Measurements from ENCODE around the gene LSP1. TPM values are rescaled to one million over a fixed set of nuclear protein-coding genes. Genes with fewer than 3 reads are reported as not detected.
A peak's percentile ranks its signal among the peaks of the same experiment; 100 is the strongest.

Gene LSP1
- total and polyA plus RNA-seq, 8 donors: 2.4 to 26.8 (median 9.9) TPM

DNA sequence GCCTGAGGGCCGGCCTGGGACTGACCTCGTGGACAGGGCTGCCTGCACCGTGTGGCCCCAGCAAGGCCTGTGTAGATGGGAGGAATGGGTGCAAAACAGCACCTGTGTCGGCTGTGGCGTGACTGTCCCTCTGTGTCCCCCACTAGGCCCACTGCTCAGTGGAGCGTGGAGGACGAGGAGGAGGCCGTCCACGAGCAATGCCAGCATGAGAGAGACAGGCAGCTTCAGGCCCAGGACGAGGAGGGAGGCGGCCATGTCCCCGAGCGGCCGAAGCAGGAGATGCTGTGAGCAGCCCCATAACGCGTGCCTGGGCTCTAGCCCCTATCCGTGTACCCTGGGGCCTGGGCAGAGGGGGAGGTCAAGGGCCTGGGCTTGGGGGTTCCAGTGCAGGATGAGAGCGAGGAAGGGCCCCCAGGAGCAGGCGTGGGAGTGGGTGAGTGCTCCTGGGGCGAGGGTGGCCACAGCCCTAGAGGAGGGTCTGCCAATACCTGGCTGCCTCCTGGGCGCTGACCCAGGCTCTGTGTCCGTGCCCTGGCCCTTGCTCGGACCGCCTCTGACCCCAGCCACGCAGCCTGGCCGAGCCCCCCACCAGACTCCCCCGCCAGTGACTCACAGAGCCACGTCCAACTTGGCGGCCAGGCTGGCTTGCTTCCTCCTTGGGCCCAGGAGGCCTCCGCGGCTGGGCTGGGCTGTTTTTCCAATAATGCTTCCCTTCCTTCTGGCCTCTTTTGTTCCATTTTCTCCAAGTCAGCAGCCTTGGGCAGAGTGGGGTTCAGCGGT is 27.2 kb downstream of the LSP1 start:
- intact Hi-C loops (cut with DNase I): loop anchor here in 1 of 3 donors (5.0 kb wide), 1 partner anchor 272 kb away; no protein-coding TSS in a partner anchor
- no peaks in the 10 kb centered on the region for H3K36me3 ChIP-seq
- FAIRE-seq (no peak), DNase-seq (peak in 5 of 6 donors; percentile 8 to 74 (median 42)), ATAC-seq (peak in 2 of 4 donors; percentile 9 to 21)
- TF ChIP-seq, protein P1, sequence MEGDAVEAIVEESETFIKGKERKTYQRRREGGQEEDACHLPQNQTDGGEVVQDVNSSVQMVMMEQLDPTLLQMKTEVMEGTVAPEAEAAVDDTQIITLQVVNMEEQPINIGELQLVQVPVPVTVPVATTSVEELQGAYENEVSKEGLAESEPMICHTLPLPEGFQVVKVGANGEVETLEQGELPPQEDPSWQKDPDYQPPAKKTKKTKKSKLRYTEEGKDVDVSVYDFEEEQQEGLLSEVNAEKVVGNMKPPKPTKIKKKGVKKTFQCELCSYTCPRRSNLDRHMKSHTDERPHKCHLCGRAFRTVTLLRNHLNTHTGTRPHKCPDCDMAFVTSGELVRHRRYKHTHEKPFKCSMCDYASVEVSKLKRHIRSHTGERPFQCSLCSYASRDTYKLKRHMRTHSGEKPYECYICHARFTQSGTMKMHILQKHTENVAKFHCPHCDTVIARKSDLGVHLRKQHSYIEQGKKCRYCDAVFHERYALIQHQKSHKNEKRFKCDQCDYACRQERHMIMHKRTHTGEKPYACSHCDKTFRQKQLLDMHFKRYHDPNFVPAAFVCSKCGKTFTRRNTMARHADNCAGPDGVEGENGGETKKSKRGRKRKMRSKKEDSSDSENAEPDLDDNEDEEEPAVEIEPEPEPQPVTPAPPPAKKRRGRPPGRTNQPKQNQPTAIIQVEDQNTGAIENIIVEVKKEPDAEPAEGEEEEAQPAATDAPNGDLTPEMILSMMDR (IDR thresholded peaks at IDR 0.05): no peak
- no peaks in the 10 kb centered on the region for H3K27me3 ChIP-seq
- no peak overlapping the region for H3K4me3 ChIP-seq
- 85 to 92% methylated on average over 25 to 32 of the region's 32 CpGs for WGBS, 2 donors
- H3K27ac ChIP-seq: peak overlapping the region in 2 of 4 donors; percentile 5 to 30
- no peaks in the 10 kb centered on the region for H3K9me3 ChIP-seq
- H3K4me1 ChIP-seq: no peaks in the 10 kb centered on the region

- TF ChIP-seq, protein P1 (IDR thresholded peaks at IDR 0.05): no peak
- FAIRE-seq: no peak
- Histone ChIP-seq H3K27me3 (no peaks in the 10 kb centered on the region), H3K9me3 (no peaks in the 10 kb centered on the region), H3K4me1 (no peaks in the 10 kb centered on the region), H3K4me3 (no peak overlapping the region), H3K36me3 (no peaks in the 10 kb centered on the region), H3K27ac (peak overlapping the region in 2 of 4 donors; percentile 5 to 30)
- WGBS, 2 donors: 75 to 76% methylated on average over 9 of the region's 9 CpGs
- DNase-seq: peak in 1 of 6 donors; percentile 56
- intact Hi-C loops (cut with DNase I): loop anchor here in 1 of 3 donors (5.0 kb wide), 1 partner anchor 271 kb away; no protein-coding TSS in a partner anchor
- ATAC-seq: no peak
Measured at GRCh38 chr11:1880746-1881441, 28.0 kb downstream of the LSP1 start.

DNA sequence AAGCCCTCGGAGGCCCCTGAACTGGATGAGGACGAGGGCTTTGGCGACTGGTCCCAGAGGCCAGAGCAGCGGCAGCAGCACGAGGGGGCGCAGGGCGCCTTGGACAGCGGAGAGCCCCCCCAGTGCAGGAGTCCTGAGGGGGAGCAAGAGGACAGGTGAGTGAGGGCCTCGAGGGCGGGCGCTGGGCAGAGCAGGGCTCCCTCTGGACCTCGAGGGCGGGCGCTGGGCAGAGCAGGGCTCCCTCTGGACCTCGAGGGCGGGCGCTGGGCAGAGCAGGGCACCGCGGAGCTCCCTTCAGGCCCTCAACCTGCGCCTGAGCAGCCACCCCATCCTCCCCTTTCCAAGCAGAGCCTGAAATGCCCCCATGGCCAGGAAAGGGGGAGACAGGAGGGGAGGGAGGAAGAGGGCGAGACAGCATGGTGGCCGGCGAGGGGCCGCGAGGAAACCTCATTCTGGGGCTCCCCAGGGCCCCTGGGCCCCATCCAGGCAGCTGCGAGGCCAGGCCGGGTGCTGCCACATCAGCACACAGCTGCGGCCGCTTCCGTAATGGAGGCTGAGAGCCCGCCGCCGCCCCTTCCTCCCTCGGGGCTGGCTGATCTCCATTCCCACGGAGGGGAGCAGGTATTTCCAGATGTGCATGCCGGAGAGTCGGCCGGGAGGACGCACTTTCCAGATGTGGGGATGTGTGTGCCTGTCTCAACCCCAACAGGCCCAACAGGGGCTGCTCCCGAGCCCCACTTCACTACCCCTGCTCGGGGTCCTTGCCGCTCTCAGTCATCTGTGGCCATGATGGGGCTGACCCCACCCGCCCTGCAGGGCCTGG is 28.8 kb downstream of the LSP1 start:
- TF ChIP-seq, protein P1 (IDR thresholded peaks at IDR 0.05): no peak
- ATAC-seq: peak in 2 of 4 donors; percentile 7 to 12
- 67 to 78% methylated on average over 38 to 43 of the region's 43 CpGs for WGBS, 2 donors
- H3K27me3 ChIP-seq: no peaks in the 10 kb centered on the region
- FAIRE-seq: no peak
- peak in 3 of 6 donors; percentile 32 to 73 (median 56) for DNase-seq
- H3K27ac ChIP-seq: no peak overlapping the region
- no peaks in the 10 kb centered on the region for H3K4me1 ChIP-seq
- no peak overlapping the region for H3K4me3 ChIP-seq
- H3K9me3 ChIP-seq: no peaks in the 10 kb centered on the region
- no peaks in the 10 kb centered on the region for H3K36me3 ChIP-seq
- intact Hi-C loops (cut with DNase I): loop anchor here in 1 of 3 donors (5.0 kb wide), 1 partner anchor 271 kb away; no protein-coding TSS in a partner anchor

DNA sequence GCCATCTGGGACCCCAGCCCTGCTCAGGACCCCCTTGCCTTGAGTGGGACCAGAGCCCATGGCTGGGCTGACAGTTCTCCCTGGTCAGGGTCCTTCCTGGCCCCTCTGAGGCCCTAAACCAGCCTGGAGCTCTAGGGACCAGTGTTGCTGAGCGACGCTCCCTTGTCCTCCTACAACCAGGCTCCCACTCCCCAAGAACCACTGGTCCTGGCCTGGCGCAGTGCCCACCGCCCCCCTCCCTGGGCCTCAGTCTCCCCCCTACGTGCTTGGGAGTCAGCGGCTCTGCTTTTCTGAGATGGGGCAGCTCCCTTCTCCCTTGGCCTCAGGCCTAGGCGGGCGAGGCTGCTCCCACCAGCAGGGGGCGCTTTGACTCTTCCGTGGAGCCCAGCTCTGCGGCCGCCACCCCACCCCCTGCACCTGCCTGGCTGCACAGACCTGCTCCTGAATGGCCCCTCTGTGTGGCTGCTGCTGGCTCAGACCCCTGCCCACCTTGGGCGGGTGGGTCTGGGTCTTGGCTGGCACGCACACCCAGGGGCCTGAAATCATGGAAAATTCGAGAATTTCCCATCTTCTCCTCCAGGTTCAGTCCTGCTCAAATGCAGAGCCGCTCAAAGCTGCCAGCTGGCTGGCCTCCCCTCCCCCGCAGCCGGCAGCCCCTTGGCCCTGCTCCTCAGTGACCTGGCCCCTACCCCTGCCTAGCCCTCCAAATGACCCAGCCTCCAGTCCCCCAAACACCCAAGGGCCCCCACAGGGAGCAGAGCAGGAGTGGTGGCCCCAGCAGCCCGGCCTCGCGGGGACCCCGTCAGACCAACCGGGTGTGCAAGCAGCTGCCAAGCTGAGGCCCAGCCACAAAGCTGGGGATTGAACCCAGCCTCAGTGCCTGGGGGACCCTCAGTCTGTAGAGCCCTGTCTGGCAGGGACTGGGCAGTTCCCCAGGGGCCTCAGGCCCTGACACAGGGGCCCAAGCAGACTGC is 29.7 kb downstream of the LSP1 start:
- no peak overlapping the region for H3K4me3 ChIP-seq
- DNase-seq (peak; percentile 74 to 99 (median 88)), FAIRE-seq (no peak), ATAC-seq (peak; percentile 89 to 95 (median 93))
- intact Hi-C loops (cut with DNase I): loop anchor here in 1 of 3 donors (5.0 kb wide), 1 partner anchor 270 kb away; no protein-coding TSS in a partner anchor
- TF ChIP-seq, protein P1 (IDR thresholded peaks at IDR 0.05): peak; percentile 76 to 94 (median 91)
- WGBS, 2 donors: 32 to 35% methylated on average over 23 of the region's 23 CpGs
- H3K27ac ChIP-seq: no peak overlapping the region
- no peaks in the 10 kb centered on the region for H3K9me3 ChIP-seq
- no peaks in the 10 kb centered on the region for H3K27me3 ChIP-seq
- no peaks in the 10 kb centered on the region for H3K4me1 ChIP-seq
- H3K36me3 ChIP-seq: no peaks in the 10 kb centered on the region
